Activated T-helper 1 cell treated with anti-CD3 and anti-CD28 coated beads, Interleukin-12 subunit alpha, Interleukin-12 subunit beta, Interleukin-2, Interleukin-4 antibody, amounts not matched to agents 30 ng/mL and 10 ng/mL and 1 ng/mL, durations not matched to agents 14 hours and 24 hours and 36 hours (primary cell): Measurements from ENCODE around the gene RRN3. TPM values are rescaled to one million over a fixed set of nuclear protein-coding genes. Genes with fewer than 3 reads are reported as not detected.
"Not testable (repeated sequence)": the region's sequence is repeated elsewhere in the genome, so short reads cannot be mapped to it uniquely, and the experiment has no call there.

Experiments
- DNase-seq: peaks from one replicate; pipeline ENCODE4 v3.0.0; 2021; ENCODE audit warnings: low spot score
- H3K27ac Mint-ChIP-seq: one replicate; pipeline ENCODE4 v1.8.0; 2021; ENCODE audit warnings: mild to moderate bottlenecking, mixed read lengths
- H3K27me3 Mint-ChIP-seq: one replicate; pipeline ENCODE4 v1.8.0; 2022; ENCODE audit warnings: mild to moderate bottlenecking, moderate library complexity, mixed read lengths; ENCODE audit not compliant: insufficient read depth
- H3K36me3 Mint-ChIP-seq: one replicate; pipeline ENCODE4 v1.8.0; 2021; ENCODE audit warnings: low read depth, mixed read lengths
- H3K4me1 Mint-ChIP-seq: one replicate; pipeline ENCODE4 v1.8.0; 2021; ENCODE audit warnings: low read depth, mixed read lengths
- H3K4me3 Mint-ChIP-seq: one replicate; pipeline ENCODE4 v1.8.0; 2021; ENCODE audit warnings: mild to moderate bottlenecking, moderate library complexity, mixed read lengths
- H3K9me3 Mint-ChIP-seq: one replicate; pipeline ENCODE4 v1.8.0; 2021; ENCODE audit warnings: mixed read lengths
- intact Hi-C: fragments of 100-400 bp; cut with micrococcal nuclease; formaldehyde crosslinking; loops from one replicate; pipeline ENCODE4 v1.15.1; 2024
- total RNA-seq: library from RNA; stranded (reverse); gene quantifications from 2 replicates; pipeline ENCODE4 v1.2.3, GENCODE V29; 2022

The RRN3 gene
- total RNA-seq, 1 donor from 2014 or later, result 36.1 TPM

DNA sequence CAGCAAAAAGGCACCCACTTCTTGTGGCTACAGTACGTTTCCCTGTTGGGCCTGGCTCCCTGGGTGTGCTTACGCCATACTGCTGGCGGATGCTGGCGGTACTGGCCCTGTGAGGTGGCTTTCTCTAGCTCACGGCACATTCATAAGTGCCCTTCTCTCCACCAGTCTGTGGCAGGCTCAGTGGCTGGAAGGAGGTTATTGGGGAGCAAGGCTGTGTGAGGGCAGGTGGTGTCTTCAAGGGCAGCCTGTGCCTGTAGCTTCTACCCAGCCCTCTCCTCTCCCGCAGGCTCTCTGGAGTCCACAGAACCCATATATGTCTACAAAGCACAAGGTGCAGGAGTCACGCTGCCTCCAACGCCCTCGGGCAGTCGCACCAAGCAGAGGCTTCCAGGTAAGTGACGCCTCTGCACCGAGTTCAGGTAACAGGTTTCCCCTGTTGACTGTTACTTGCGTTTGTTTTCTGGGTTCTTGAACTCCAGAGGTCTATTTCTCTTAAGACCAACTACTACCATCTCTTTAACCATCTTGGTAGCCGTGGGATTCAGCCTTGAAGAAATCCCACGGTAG, 58.8 kb downstream of the RRN3 start:
- Mint-ChIP-seq H3K36me3 (peaks cover 46% of the 10 kb centered on the region), H3K27me3 (no peaks in the 10 kb centered on the region), H3K9me3 (no peaks in the 10 kb centered on the region), H3K27ac (no peak overlapping the region), H3K4me1 (peaks cover 10% of the 10 kb centered on the region), H3K4me3 (no peak overlapping the region)
- intact Hi-C loops, result no loop called here
- no peak for DNase-seq

DNA sequence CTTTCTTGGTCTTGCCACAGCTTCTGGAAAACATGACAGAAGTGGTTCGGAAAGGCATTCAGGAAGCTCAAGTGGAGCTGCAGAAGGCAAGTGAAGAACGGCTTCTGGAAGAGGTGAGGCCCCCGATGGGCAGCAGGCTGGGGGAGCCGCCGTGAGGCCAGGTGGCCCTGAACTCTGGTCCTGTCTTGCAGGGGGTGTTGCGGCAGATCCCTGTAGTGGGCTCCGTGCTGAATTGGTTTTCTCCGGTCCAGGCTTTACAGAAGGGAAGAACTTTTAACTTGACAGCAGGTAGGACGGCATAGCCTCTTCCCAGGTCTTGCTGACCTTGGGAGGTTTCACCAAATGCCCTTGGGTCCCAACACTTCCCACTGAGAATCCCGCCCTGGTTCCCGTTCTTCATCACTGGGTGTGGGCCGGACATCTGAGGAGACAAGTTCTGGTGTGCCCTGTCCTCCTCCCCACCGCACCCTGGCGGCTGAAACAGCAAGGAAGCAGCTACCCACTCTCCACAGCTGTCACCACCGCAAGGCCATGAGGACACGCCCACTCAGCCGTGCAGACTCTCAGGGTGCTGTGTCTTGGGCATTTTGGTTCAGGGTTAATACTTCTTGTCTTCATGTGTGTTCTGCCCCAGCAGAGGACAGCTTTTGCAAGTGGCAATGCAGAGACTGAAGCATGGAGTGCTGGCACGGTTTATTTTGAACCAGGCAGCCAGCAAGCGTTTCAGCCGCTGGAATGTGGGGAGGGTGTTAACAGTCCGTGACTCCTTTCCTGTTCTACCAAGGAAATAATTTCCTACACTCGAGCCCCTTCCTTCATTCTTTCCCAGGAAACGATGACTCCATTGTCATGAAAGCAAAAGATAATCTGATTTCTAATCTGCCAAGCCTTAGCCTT, 59.6 kb downstream of the RRN3 start:
- peaks cover 40% of the 10 kb centered on the region for H3K36me3 Mint-ChIP-seq
- no peak overlapping the region for H3K27ac Mint-ChIP-seq
- intact Hi-C loops, result no loop called here
- DNase-seq, result no peak
- no peak overlapping the region for H3K4me3 Mint-ChIP-seq
- H3K27me3 Mint-ChIP-seq, result no peaks in the 10 kb centered on the region
- no peaks in the 10 kb centered on the region for H3K9me3 Mint-ChIP-seq
- H3K4me1 Mint-ChIP-seq, result peaks cover 10% of the 10 kb centered on the region

DNA sequence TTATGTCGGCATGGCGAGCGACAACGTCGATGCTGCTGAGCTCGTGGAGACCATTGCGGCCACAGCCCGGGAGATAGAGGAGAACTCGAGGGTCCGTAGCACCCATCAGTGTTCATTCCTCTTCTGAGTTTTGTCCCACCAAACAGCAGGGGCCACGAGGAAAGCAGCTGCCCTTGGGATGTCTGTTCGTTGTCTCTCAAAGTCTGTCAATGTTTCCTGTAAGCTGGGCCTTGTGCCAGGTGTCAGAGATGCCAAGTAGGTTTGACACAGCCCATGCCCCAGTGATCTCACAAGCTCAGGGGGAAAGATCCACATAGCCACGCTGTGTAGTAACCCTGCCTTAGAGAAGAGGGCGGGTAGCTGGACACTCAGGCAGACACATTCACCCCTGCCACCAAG, 60.8 kb downstream of the RRN3 start:
- intact Hi-C loops, result no loop called here
- no peaks in the 10 kb centered on the region for H3K9me3 Mint-ChIP-seq
- no peak overlapping the region for H3K4me3 Mint-ChIP-seq
- H3K36me3 Mint-ChIP-seq, result peaks cover 41% of the 10 kb centered on the region
- no peaks in the 10 kb centered on the region for H3K27me3 Mint-ChIP-seq
- H3K4me1 Mint-ChIP-seq, result peaks cover 10% of the 10 kb centered on the region
- no peak for DNase-seq
- no peak overlapping the region for H3K27ac Mint-ChIP-seq

DNA sequence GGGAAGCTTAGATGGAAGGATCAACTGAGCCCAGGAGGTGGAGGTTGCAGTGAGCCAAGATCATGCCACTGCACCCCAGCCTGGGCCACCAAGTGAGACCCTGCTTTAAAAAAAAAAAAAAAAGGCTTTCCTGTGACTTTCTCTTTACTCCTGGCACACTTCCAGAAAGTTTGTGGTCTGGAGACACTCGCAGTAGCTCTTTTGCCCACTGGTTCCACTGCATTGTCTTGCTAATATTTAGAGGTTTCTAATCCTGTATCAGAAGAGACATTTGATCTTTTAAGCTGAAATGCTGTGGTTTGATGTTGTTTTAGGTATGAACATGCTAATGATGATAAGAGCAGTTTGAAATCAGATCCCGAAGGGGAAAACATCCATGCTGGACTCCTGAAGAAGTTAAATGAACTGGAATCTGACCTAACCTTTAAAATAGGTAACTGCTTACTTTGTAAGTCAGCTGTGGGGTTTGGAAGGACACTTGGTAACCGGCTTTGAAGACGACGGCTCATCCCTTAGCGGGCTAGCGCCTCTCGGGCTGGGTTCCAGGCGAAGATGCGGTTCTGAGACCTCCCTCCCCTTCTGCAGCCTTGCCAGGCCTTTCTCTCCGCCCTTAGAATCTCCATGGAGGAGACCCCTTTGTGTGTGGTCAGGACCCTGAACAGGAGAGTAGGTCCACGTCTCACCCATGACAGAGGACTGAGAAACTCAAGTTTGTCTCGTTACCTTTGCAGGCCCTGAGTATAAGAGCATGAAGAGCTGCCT, 61.3 kb downstream of the RRN3 start:
- Mint-ChIP-seq H3K4me3 (no peak overlapping the region), H3K27me3 (no peaks in the 10 kb centered on the region), H3K36me3 (peaks cover 36% of the 10 kb centered on the region), H3K4me1 (peaks cover 10% of the 10 kb centered on the region), H3K9me3 (no peaks in the 10 kb centered on the region), H3K27ac (no peak overlapping the region)
- intact Hi-C loops, result no loop called here
- DNase-seq, result no peak

DNA sequence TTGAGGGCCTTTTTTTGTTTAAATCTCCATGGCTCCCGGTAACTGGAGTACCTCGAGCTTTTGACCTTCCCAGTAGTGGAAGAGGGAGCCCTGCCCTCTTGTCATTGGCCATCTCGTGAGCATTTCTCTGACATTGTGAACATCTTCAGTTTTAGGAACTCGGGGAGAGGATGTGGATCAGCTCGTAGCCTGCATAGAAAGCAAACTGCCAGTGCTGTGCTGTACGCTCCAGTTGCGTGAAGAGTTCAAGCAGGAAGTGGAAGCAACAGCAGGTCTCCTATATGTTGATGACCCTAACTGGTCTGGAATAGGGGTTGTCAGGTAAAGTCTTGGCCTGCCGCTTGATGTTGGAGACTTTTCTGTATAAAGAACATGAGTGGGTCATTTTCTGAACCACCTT, 62.5 kb downstream of the RRN3 start:
- DNase-seq, result no peak
- Mint-ChIP-seq H3K36me3 (peaks cover 31% of the 10 kb centered on the region), H3K27ac (no peak overlapping the region), H3K4me3 (no peak overlapping the region), H3K9me3 (no peaks in the 10 kb centered on the region), H3K27me3 (no peaks in the 10 kb centered on the region), H3K4me1 (peaks cover 10% of the 10 kb centered on the region)
- intact Hi-C loops, result no loop called here

DNA sequence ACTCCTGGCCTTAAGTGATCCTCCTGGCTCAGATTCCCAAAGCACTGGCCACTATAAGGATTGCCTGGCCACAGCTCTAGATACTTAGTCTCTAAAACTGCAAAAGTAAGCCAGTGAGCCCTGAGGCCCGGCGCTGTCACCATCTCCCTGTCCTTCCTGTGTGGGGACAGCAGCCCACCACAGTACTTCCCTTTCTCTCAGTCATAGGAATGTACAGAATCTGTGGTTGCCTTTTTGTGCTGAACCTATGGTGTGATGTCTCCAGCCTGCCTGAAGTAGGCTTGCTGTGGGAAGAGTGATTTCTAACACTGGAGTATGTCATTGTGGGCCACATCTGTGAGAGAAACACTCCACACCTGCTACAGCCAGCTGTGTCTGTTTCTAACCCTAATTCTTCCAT, 62.9 kb downstream of the RRN3 start:
- intact Hi-C loops, result no loop called here
- H3K36me3 Mint-ChIP-seq, result peaks cover 31% of the 10 kb centered on the region
- DNase-seq, result no peak

DNA sequence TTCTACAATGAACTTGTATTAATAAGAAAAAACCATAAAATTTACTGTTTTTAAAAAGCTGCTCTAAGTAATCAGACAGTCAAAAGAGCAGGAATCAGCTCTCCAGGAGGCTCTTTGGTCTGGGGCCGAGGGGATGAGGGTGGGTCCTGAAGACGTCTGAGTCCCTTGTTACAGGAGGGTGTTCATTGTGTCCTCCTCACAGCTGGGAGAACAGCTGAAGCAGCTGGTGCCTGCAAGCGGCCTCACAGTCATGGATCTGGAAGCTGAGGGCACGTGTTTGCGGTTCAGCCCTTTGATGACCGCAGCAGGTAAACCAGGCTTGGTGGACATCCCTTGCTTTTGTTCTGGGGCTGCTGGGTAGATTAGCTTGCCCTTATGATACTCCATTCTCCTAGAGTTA, 64.3 kb downstream of the RRN3 start:
- DNase-seq, H3K27me3 Mint-ChIP-seq, H3K27ac Mint-ChIP-seq, intact Hi-C loops, H3K9me3 Mint-ChIP-seq, H3K4me3 Mint-ChIP-seq: not testable (repeated sequence)
- peaks cover 20% of the 10 kb centered on the region for H3K4me1 Mint-ChIP-seq
- peaks cover 40% of the 10 kb centered on the region for H3K36me3 Mint-ChIP-seq

More for the DNA sequence above, 62.9 kb downstream of the RRN3 start:
- no peaks in the 10 kb centered on the region for H3K9me3 Mint-ChIP-seq
- no peak overlapping the region for H3K27ac Mint-ChIP-seq
- no peak overlapping the region for H3K4me3 Mint-ChIP-seq
- H3K4me1 Mint-ChIP-seq, result peaks cover 10% of the 10 kb centered on the region
- H3K27me3 Mint-ChIP-seq, result no peaks in the 10 kb centered on the region

DNA sequence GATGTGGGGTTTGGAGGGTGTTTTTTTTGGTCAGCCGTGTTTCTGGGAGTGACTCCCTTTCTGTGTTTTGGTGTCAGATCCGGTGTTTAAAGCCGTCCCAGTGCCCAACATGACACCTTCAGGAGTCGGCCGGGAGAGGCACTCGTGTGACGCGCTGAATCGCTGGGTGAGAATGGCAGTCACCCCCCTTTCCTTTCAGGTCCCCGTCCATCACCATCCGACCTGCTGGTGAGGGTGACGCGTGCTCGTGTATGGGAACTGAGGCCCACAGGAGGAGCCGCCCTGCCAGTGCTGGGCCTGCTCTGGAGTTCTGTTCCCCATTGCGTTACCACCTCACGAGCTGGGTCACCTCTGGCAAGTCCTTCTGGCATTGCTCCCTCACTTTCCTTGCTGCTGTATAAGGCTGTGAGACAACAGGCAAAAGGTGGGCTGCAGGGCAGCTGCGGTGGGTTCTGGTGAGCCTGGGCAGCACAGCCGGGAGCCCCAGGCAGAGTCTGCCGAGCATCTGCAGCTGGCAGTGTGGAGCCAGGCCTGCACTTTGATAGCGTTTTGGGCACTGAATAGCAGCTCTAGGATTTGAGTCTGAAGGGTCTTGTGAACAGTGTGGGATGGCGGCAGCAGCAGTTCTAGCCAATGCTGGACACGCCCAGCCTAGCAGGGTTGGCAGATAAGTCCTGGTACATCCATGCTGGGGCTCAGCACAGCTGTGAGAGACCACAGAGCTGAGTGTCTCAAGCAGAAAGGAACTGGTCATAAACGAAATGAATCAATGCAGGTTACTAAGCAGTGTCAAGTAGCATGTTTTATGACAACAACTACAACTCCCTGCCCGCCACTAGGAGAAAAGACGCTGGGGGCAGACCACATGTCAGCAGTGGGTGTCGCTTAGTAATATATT, 65.0 kb downstream of the RRN3 start:
- H3K27me3 Mint-ChIP-seq, DNase-seq, H3K4me3 Mint-ChIP-seq, H3K27ac Mint-ChIP-seq, H3K9me3 Mint-ChIP-seq, intact Hi-C loops: not testable (repeated sequence)
- Mint-ChIP-seq H3K36me3 (peaks cover 39% of the 10 kb centered on the region), H3K4me1 (peaks cover 22% of the 10 kb centered on the region)

DNA sequence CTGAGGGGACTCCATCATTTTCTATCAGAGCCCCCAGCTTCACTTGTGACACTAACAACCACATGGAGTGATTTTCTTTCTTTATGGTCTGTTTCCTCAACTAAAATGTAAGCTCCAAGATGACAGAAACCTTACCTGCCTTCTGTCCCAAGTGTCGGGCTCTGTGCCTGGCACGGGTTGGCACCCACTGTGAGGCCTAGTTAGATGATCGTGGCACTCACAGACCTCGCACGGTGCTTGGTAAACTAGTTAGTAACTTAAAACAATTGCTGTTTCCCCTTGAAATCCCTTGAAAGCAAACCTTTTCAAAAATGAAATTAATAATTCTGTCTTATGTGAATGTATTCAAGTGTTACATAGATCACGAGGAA, 65.7 kb downstream of the RRN3 start:
- Mint-ChIP-seq H3K4me1 (peaks cover 22% of the 10 kb centered on the region), H3K36me3 (peaks cover 33% of the 10 kb centered on the region), H3K27ac (peak overlapping the region; percentile 1)
- H3K9me3 Mint-ChIP-seq, intact Hi-C loops, H3K27me3 Mint-ChIP-seq, H3K4me3 Mint-ChIP-seq, DNase-seq: not testable (repeated sequence)

DNA sequence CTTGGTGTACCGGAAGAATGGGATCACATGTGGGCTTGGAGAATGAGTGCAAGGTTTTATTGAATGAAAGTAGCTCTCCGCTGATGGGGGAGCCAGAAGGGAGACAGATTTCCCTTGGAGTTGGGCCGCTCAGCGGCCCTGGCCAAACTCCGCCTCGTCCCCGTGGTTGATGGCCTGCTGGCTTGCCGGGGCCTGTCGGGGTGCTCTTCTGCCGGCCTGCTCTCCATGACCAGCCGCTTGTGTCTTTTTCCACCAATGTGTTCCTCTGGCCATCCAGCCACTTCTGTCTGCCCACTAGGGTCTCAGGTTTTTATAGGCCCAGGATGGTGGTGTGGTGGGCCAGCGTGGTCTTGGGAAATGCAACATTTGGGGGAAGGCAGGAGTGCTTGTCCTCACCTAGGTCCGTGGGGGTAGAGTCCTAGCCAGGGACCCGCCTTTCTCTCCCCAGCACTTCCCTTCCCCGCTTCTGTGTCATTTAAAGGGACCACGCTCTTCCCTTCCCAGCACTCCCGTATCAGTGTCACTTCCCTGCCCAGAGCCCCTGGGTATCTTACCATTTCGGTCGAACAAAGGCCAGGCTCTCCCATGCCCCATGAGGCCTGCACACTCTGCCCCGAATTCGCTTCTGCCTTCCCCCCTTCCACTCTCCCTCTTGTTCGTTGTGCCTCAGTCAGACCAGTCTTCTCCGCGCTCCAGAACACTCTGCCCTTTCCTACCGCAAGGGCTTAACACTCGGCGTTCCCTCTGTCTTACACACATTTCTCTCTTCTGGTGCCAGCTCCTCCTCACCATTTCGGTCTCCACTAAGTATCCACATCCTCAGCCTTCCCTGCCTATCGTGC, 66.3 kb downstream of the RRN3 start:
- Mint-ChIP-seq H3K27ac (peak overlapping the region; percentile 1), H3K36me3 (peaks cover 31% of the 10 kb centered on the region), H3K4me1 (peaks cover 22% of the 10 kb centered on the region)
- intact Hi-C loops, H3K27me3 Mint-ChIP-seq, DNase-seq, H3K9me3 Mint-ChIP-seq, H3K4me3 Mint-ChIP-seq: not testable (repeated sequence)

DNA sequence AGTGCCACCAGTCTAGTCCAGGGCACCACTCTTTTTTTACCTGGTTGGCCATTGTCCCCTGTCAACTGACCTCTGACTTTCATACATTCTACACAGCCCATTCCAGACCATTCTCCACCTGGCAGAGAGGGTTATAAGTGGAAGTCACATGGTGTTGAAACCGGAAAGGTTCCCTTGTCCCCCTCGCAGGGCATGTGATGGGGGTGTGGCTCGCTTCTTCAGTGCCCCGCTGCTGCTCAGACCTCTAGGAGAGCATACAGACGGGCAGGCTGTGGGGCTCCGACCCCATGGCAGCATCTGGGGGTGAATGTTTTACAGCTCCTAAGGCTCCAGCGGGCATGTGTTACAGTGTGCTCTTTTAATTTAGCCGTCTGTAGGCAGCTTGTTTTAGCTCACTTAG, 67.0 kb downstream of the RRN3 start:
- H3K27ac Mint-ChIP-seq, H3K9me3 Mint-ChIP-seq, H3K4me3 Mint-ChIP-seq, intact Hi-C loops, H3K27me3 Mint-ChIP-seq, DNase-seq: not testable (repeated sequence)
- Mint-ChIP-seq H3K36me3 (peaks cover 29% of the 10 kb centered on the region), H3K4me1 (peaks cover 27% of the 10 kb centered on the region)
